Astrocyte (in vitro differentiated cells and primary cell): ENCODE results near the gene IDH3B. TPM values are rescaled to one million over a fixed set of nuclear protein-coding genes. Genes with fewer than 3 reads are reported as not detected.
A peak's percentile ranks its signal among the peaks of the same experiment; 100 is the strongest.

Experiments used
- DNase-seq: peaks from one replicate; pipeline ENCODE4 v3.0.0-alpha.2; 2010; ENCODE audit warnings: low read depth
- FAIRE-seq: peaks from 2 replicates; lab custom pipeline; 2011; peaks lifted over from hg19 to GRCh38; lab: Jason Lieb, UNC
- H2AFZ ChIP-seq: 2 replicates; pipeline ENCODE4 v1.6.0; 2012; ENCODE audit warnings: low read depth, low read length, inconsistent platforms
- H3K27ac ChIP-seq: 2 replicates; pipeline ENCODE4 v1.5.1; 2011; ENCODE audit warnings: low read depth, low read length, inconsistent platforms
- H3K27me3 ChIP-seq: 2 replicates; pipeline ENCODE4 v1.6.0; 2011; ENCODE audit warnings: low read length, inconsistent platforms; ENCODE audit not compliant: insufficient read depth
- H3K36me3 ChIP-seq: 2 replicates; pipeline ENCODE4 v1.5.1; 2011; ENCODE audit warnings: low read length, inconsistent platforms; ENCODE audit not compliant: insufficient read depth
- H3K4me1 ChIP-seq: 2 replicates; pipeline ENCODE4 v1.5.1; 2011; ENCODE audit warnings: low read length, inconsistent platforms; ENCODE audit not compliant: insufficient read depth
- H3K4me2 ChIP-seq: 2 replicates; pipeline ENCODE4 v1.6.0; 2012; ENCODE audit warnings: low read length, inconsistent platforms
- H3K4me3 ChIP-seq: 2 replicates; pipeline ENCODE4 v1.5.1; 2011; ENCODE audit warnings: low read depth, mild to moderate bottlenecking, low read length, inconsistent platforms; ENCODE audit not compliant: insufficient read depth
- H3K79me2 ChIP-seq: 2 replicates; pipeline ENCODE4 v1.6.0; 2012; ENCODE audit warnings: mild to moderate bottlenecking, low read length, inconsistent platforms; ENCODE audit not compliant: insufficient read depth
- H3K9ac ChIP-seq: 2 replicates; pipeline ENCODE4 v1.6.0; 2012; ENCODE audit warnings: mild to moderate bottlenecking, low read length, inconsistent platforms
- H3K9me3 ChIP-seq: 2 replicates; pipeline ENCODE4 v1.5.1; 2012; ENCODE audit warnings: low read depth, mild to moderate bottlenecking, low read length, inconsistent platforms; ENCODE audit not compliant: insufficient read depth
- H4K20me1 ChIP-seq: 2 replicates; pipeline ENCODE4 v1.6.0; 2012; ENCODE audit warnings: low read length, inconsistent platforms; ENCODE audit not compliant: insufficient read depth
- H3K27ac Mint-ChIP-seq: one replicate; pipeline ENCODE4 v1.8.0; 2021; ENCODE audit warnings: mild to moderate bottlenecking, mixed read lengths; ENCODE audit not compliant: unreplicated experiment
- H3K27me3 Mint-ChIP-seq: one replicate; pipeline ENCODE4 v1.8.0; 2021; ENCODE audit warnings: low read depth, mixed read lengths; ENCODE audit not compliant: unreplicated experiment
- H3K36me3 Mint-ChIP-seq: one replicate; pipeline ENCODE4 v1.8.0; 2021; ENCODE audit warnings: low read depth, mixed read lengths; ENCODE audit not compliant: unreplicated experiment
- H3K4me1 Mint-ChIP-seq: one replicate; pipeline ENCODE4 v1.8.0; 2021; ENCODE audit warnings: low read depth, mixed read lengths; ENCODE audit not compliant: unreplicated experiment
- H3K4me3 Mint-ChIP-seq: one replicate; pipeline ENCODE4 v1.8.0; 2021; ENCODE audit warnings: mild to moderate bottlenecking, moderate library complexity, mixed read lengths; ENCODE audit not compliant: unreplicated experiment
- H3K9me3 Mint-ChIP-seq: one replicate; pipeline ENCODE4 v1.8.0; 2021; ENCODE audit warnings: mild to moderate bottlenecking, mixed read lengths; ENCODE audit not compliant: unreplicated experiment
- EZH2 ChIP-seq: IDR thresholded peaks from 2 replicates; pipeline ENCODE4 v1.6.1; 2012; ENCODE audit warnings: mild to moderate bottlenecking, low read length, inconsistent platforms; ENCODE audit not compliant: insufficient read depth
- microRNA-seq: library from miRNA; unstranded; fragments of <30 nt; microRNA quantifications from one replicate; pipeline ENCODE4 v1.2.0, GENCODE V29; 2020
- total RNA-seq: library from RNA; stranded (reverse); gene quantifications from 2 replicates; pipeline ENCODE4 v1.2.1, GENCODE V29; 2021
- TF ChIP-seq, protein P1 (sequence below): IDR thresholded peaks from 2 replicates; pipeline ENCODE4 v1.5.1; 2011; ENCODE audit warnings: low read depth, mild to moderate bottlenecking, inconsistent platforms, low read length, moderate library complexity; ENCODE audit not compliant: insufficient read depth

IDH3B gene
- total RNA-seq, 1 donor from 2014 or later, result 74.8 TPM

DNA sequence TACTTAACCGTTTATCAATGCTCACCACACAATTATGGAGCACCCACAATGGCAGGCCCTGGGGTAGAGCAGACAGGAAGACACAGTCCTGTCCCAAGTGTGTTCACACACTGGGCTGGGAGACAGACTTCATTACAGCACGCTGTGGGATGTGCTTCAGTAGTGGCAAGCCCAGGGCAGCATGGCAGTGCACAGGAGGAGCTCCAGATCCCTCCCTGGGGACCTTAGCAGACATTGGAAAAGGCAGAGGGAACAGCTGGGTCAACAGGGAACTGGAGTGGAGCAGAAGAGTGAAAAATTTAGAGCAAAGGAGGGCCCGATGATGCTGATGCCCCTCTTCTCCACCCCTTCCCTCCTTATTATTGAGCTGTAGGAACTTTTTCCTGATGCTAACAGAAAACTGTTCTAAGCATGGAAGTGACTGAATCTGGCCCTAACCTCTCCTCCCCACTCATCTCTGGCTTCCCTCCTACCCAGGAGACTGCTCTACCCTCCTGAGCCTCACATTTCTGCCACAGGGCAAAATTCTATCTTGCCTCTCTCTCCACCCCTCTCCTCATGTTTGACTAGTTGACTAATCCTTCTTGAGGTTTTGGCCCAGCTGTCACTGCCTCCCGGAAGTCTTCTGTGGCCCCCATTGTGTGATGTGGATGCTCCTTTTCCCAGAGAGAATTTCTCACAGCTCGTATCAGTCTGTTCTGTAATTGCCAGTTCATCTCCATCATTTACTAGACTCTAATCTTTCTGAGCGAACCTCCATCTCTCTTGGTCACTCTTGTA is 52.9 kb downstream of the IDH3B start:
- Histone ChIP-seq H2AFZ (no peak overlapping the region), H3K27me3 (peaks cover 2% of the 10 kb centered on the region), H3K4me1 (no peaks in the 10 kb centered on the region), H3K4me2 (no peak overlapping the region), H3K79me2 (no peaks in the 10 kb centered on the region), H3K36me3 (no peaks in the 10 kb centered on the region), H3K4me3 (no peak overlapping the region), H3K9ac (no peak overlapping the region), H3K27ac (no peak overlapping the region), H4K20me1 (no peaks in the 10 kb centered on the region), H3K9me3 (peaks cover 4% of the 10 kb centered on the region)
- Mint-ChIP-seq H3K27ac (no peak overlapping the region), H3K4me3 (no peak overlapping the region), H3K4me1 (peaks cover 4% of the 10 kb centered on the region), H3K36me3 (no peaks in the 10 kb centered on the region), H3K9me3 (peaks cover 9% of the 10 kb centered on the region), H3K27me3 (peaks cover 15% of the 10 kb centered on the region)
- no peak for FAIRE-seq
- DNase-seq, result no peak
- no peak for TF ChIP-seq EZH2
- TF ChIP-seq, protein P1, sequence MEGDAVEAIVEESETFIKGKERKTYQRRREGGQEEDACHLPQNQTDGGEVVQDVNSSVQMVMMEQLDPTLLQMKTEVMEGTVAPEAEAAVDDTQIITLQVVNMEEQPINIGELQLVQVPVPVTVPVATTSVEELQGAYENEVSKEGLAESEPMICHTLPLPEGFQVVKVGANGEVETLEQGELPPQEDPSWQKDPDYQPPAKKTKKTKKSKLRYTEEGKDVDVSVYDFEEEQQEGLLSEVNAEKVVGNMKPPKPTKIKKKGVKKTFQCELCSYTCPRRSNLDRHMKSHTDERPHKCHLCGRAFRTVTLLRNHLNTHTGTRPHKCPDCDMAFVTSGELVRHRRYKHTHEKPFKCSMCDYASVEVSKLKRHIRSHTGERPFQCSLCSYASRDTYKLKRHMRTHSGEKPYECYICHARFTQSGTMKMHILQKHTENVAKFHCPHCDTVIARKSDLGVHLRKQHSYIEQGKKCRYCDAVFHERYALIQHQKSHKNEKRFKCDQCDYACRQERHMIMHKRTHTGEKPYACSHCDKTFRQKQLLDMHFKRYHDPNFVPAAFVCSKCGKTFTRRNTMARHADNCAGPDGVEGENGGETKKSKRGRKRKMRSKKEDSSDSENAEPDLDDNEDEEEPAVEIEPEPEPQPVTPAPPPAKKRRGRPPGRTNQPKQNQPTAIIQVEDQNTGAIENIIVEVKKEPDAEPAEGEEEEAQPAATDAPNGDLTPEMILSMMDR, result no peak

DNA sequence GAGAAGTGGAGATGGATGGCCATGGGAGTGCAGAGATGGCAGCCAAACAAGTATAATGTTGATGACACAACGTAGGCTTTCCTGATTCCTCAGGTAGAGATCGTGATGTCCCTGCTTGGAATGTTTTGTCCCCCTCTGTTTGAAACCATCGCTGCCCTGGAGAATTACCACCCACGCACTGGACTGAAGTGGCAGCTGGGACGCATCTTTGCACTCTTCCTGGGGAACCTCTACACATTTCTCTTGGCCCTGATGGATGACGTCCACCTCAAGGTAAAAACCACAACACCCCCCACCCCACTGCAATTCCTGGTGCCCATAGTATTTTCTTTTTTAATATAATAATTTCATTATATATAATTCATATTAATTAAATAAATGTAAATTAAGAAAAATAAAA is 53.7 kb downstream of the IDH3B start:
- H3K4me3 ChIP-seq, result no peak overlapping the region

More for the DNA sequence above, 53.7 kb downstream of the IDH3B start:
- peaks cover 7% of the 10 kb centered on the region for H3K9me3 ChIP-seq
- DNase-seq (no peak), FAIRE-seq (no peak)
- no peaks in the 10 kb centered on the region for H4K20me1 ChIP-seq
- no peak overlapping the region for H3K9ac ChIP-seq
- no peaks in the 10 kb centered on the region for H3K4me1 ChIP-seq
- Mint-ChIP-seq H3K9me3 (peaks cover 9% of the 10 kb centered on the region), H3K36me3 (no peaks in the 10 kb centered on the region), H3K27ac (no peak overlapping the region), H3K27me3 (peaks cover 12% of the 10 kb centered on the region), H3K4me3 (no peak overlapping the region), H3K4me1 (peaks cover 4% of the 10 kb centered on the region)
- H2AFZ ChIP-seq, result no peak overlapping the region
- H3K36me3 ChIP-seq, result no peaks in the 10 kb centered on the region
- H3K4me2 ChIP-seq, result no peak overlapping the region
- H3K27ac ChIP-seq, result no peak overlapping the region
- no peaks in the 10 kb centered on the region for H3K79me2 ChIP-seq
- peaks cover 2% of the 10 kb centered on the region for H3K27me3 ChIP-seq
- TF ChIP-seq EZH2, result no peak
- TF ChIP-seq, protein P1, result no peak

Small RNA genes within 50 kb of the gene (microRNA-seq; reads per million reads assigned to microRNA genes)
- 67.1 reads per million, percentile 62 among the genes with 10 or more reads in this experiment for gene MIR1292

Other genes starting within 250 kb of the IDH3B start
- gene SNRPB, start 193.4 kb downstream of the IDH3B start, total RNA-seq, result 193 and 207 TPM in 2 replicates
- 7.8 and 9.6 TPM in 2 replicates for gene ZNF343, start 155.3 kb downstream of the IDH3B start, total RNA-seq
- gene TMC2, start 127.6 kb downstream of the IDH3B start, total RNA-seq, result not detected in 2 replicates
- gene NOP56, start 11.6 kb downstream of the IDH3B start, total RNA-seq, result 256 and 292 TPM in 2 replicates
- 2.3 and 4.1 TPM in 2 replicates for gene EBF4, start 28.6 kb upstream of the IDH3B start, total RNA-seq
- gene CPXM1, start 136.4 kb upstream of the IDH3B start, total RNA-seq, result 10.6 and 10.9 TPM in 2 replicates
- gene C20orf141, start 150.8 kb upstream of the IDH3B start, total RNA-seq, result not detected in 2 replicates
- not detected in 2 replicates for gene TMEM239, start 152.1 kb upstream of the IDH3B start, total RNA-seq
- 17.2 and 23.5 TPM in 2 replicates for gene PCED1A, start 176.4 kb upstream of the IDH3B start, total RNA-seq
- 24.9 and 25.1 TPM in 2 replicates for gene VPS16, start 176.5 kb upstream of the IDH3B start, total RNA-seq
- 50.1 and 54.5 TPM in 2 replicates for gene PTPRA, start 209.3 kb upstream of the IDH3B start, total RNA-seq